Measurements from ENCODE around the gene GPR158. TPM values are rescaled to one million over a fixed set of nuclear protein-coding genes. Genes with fewer than 3 reads are reported as not detected.
"Not testable (repeated sequence)": the region's sequence is repeated elsewhere in the genome, so short reads cannot be mapped to it uniquely, and the experiment has no call there.

The GPR158 gene
- total and polyA plus RNA-seq, 9 of the 15 experiments (the other 6 are each of a cell fraction or from before 2014, with no cell fraction given): 4.0 to 7.6 (median 5.0) TPM

GRCh38 chr10:25328361-25328760 lies 153.6 kb downstream of the GPR158 start:
- ATAC-seq: no peak

GRCh38 chr10:25329587-25329986 lies 154.8 kb downstream of the GPR158 start:
- WGBS (ENCODE audit: insufficient coverage, low coverage, missing lambda C conversion rate): 2% methylated on average over 4 of the region's 5 CpGs
- H3K79me2 ChIP-seq (ENCODE audit: control insufficient read depth, insufficient read depth, low read length); POLR2A ChIA-PET; H3K27me3 ChIP-seq (ENCODE audit: control insufficient read depth in 2 of 2, insufficient read depth in 2 of 2, low read length in 2 of 2); H3K4me1 ChIP-seq (replicated peaks in 1 of 2; ENCODE audit: control insufficient read depth in 2 of 2, insufficient read depth in 2 of 2, low read length in 2 of 2); CTCF ChIA-PET (ENCODE audit: low intra/inter-chr PET ratio); DNase-seq (ENCODE audit: extremely low read depth in 1 of 4, low spot score in 3 of 4); H3K4me2 ChIP-seq (ENCODE audit: insufficient read depth, low read length); H4K20me1 ChIP-seq (replicated peaks; ENCODE audit: control insufficient read depth, insufficient read depth, low read length); ATAC-seq; BruUV-seq (replicated peaks); intact Hi-C loops (cut with micrococcal nuclease); H3K4me3 ChIP-seq; in situ Hi-C loops (cut with MboI); FAIRE-seq; H3K9ac ChIP-seq (ENCODE audit: insufficient read depth in 1 of 2, low read depth in 2 of 2, low read length in 2 of 2); H3K36me3 ChIP-seq (ENCODE audit: control insufficient read depth, insufficient read depth, low read length); H3K9me3 ChIP-seq (replicated peaks; ENCODE audit: control insufficient read depth, insufficient read depth, low read depth, low read length); H2AFZ ChIP-seq (ENCODE audit: low read depth, low read length); H3K27ac ChIP-seq (ENCODE audit: extremely low read depth, low read depth, low read length); H3K9me1 ChIP-seq (ENCODE audit: control insufficient read depth, insufficient read depth, low read length): not testable (repeated sequence)

More at GRCh38 chr10:25328361-25328760, 153.6 kb downstream of the GPR158 start:
- CTCF ChIA-PET (ENCODE audit: low intra/inter-chr PET ratio): no interaction called here
- Histone ChIP-seq H2AFZ (ENCODE audit: low read depth, low read length) (no peak overlapping the region), H3K4me3 (no peak overlapping the region), H3K36me3 (ENCODE audit: control insufficient read depth, insufficient read depth, low read length) (no peaks in the 10 kb centered on the region), H3K4me1 (replicated peaks in 1 of 2; ENCODE audit: control insufficient read depth in 2 of 2, insufficient read depth in 2 of 2, low read length in 2 of 2) (no peaks in the 10 kb centered on the region), H3K4me2 (ENCODE audit: insufficient read depth, low read length) (no peak overlapping the region), H3K79me2 (ENCODE audit: control insufficient read depth, insufficient read depth, low read length) (no peaks in the 10 kb centered on the region), H3K9me3 (replicated peaks; ENCODE audit: control insufficient read depth, insufficient read depth, low read depth, low read length) (no peaks in the 10 kb centered on the region), H4K20me1 (replicated peaks; ENCODE audit: control insufficient read depth, insufficient read depth, low read length) (no peaks in the 10 kb centered on the region), H3K9me1 (ENCODE audit: control insufficient read depth, insufficient read depth, low read length) (no peaks in the 10 kb centered on the region), H3K9ac (ENCODE audit: insufficient read depth in 1 of 2, low read depth in 2 of 2, low read length in 2 of 2) (no peak overlapping the region), H3K27me3 (ENCODE audit: control insufficient read depth in 2 of 2, insufficient read depth in 2 of 2, low read length in 2 of 2) (no peaks in the 10 kb centered on the region), H3K27ac (ENCODE audit: extremely low read depth, low read depth, low read length) (no peak overlapping the region)
- POLR2A ChIA-PET: no interaction called here
- in situ Hi-C loops (cut with MboI): no loop called here
- no peak for DNase-seq (ENCODE audit: extremely low read depth in 1 of 4, low spot score in 3 of 4)
- no peak for FAIRE-seq
- no peak for TF ChIP-seq RBM34 (IDR thresholded peaks at IDR 0.05; ENCODE audit: borderline replicate concordance, insufficient read depth, low read length)
- TF ChIP-seq ZNF282 (CRISPR knock-in tag; IDR thresholded peaks at IDR 0.05): no peak
- no peak for TF ChIP-seq DIDO1 (tag; IDR thresholded peaks at IDR 0.05; ENCODE audit: low read depth)
- TF ChIP-seq POLR2H (tag; IDR thresholded peaks at IDR 0.05; ENCODE audit: low read depth): no peak
- TF ChIP-seq BRF2 (IDR thresholded peaks at IDR 0.05; ENCODE audit: borderline replicate concordance, insufficient read depth, insufficient read length): no peak
- TF ChIP-seq SETDB1 (IDR thresholded peaks at IDR 0.05; ENCODE audit: low read length): no peak
- WGBS (ENCODE audit: insufficient coverage, low coverage, missing lambda C conversion rate): 0% methylated on average over 3 of the region's 3 CpGs
- intact Hi-C loops (cut with micrococcal nuclease): no loop called here
- BruUV-seq (replicated peaks): no TSS peak
